RWPE2 (cell line): ENCODE results near the gene HMCES.

ENCODE experiments used
- ATAC-seq: fragments of 200-7000 bp; cut with Tn5 transposase; 3 replicates; pipeline ENCODE4 v1.9.1; 2021; ENCODE audit warnings: low read depth
- DNase-seq: peaks from one replicate; pipeline ENCODE4 v3.0.0-alpha.2; 2020; ENCODE audit warnings: low spot score
- H3K27ac ChIP-seq: fragments of 450-650 bp; 2 replicates; pipeline ENCODE4 v1.5.1; 2017; ENCODE audit warnings: mild to moderate bottlenecking; ENCODE audit not compliant: poor library complexity, severe bottlenecking
- H3K27me3 ChIP-seq: fragments of 250-450 bp; sonication (Bioruptor Pico); 2 replicates; pipeline ENCODE4 v1.5.1; 2021; ENCODE audit warnings: mild to moderate bottlenecking, moderate library complexity; ENCODE audit not compliant: insufficient read depth, poor library complexity, severe bottlenecking
- H3K36me3 ChIP-seq: fragments of 250-450 bp; sonication (Bioruptor Pico); 2 replicates; pipeline ENCODE4 v1.5.1; 2020; ENCODE audit warnings: low read depth, mild to moderate bottlenecking, moderate library complexity
- H3K4me1 ChIP-seq: fragments of 250-450 bp; sonication (Bioruptor Pico); 2 replicates; pipeline ENCODE4 v1.5.1; 2021; ENCODE audit warnings: mild to moderate bottlenecking, moderate library complexity; ENCODE audit not compliant: insufficient read depth, poor library complexity, severe bottlenecking
- H3K4me3 ChIP-seq: fragments of 250-450 bp; sonication (Bioruptor Pico); 2 replicates; pipeline ENCODE4 v1.5.1; 2021; ENCODE audit warnings: mild to moderate bottlenecking, moderate library complexity; ENCODE audit not compliant: severe bottlenecking
- H3K9me3 ChIP-seq: fragments of 250-450 bp; sonication (Bioruptor Pico); 2 replicates; pipeline ENCODE4 v1.5.1; 2021; ENCODE audit warnings: mild to moderate bottlenecking, moderate library complexity; ENCODE audit not compliant: severe bottlenecking
- TF ChIP-seq, protein P1 (sequence below): fragments of 450-650 bp; IDR thresholded peaks from one replicate; pipeline ENCODE4 v1.5.1; 2017; ENCODE audit warnings: mild to moderate bottlenecking, moderate library complexity; ENCODE audit not compliant: poor library complexity, severe bottlenecking

HMCES gene

DNA sequence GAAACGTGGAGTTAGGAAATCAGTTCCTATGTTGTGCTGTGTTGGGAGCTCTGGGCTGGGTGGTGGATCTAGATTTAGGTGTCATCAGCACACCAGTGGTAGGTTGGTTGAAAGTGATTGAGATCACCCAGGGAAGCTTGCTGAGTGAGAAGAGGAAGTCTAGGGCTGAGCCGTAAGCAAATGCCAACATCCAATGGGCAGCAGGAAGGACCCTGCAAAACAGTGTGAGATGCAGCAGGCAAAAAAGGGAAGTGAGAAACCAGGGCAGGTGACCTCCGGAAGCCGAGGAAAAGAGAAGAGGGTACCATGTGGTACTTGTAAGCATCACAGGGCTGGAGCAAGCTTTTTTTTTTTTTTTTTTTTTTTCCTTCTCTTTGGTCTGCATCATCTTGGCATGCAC lies 45.1 kb upstream of the HMCES start:
- ATAC-seq (no peak), DNase-seq (no peak)
- H3K4me1 ChIP-seq: peaks cover 19% of the 10 kb centered on the region
- TF ChIP-seq, protein P1, sequence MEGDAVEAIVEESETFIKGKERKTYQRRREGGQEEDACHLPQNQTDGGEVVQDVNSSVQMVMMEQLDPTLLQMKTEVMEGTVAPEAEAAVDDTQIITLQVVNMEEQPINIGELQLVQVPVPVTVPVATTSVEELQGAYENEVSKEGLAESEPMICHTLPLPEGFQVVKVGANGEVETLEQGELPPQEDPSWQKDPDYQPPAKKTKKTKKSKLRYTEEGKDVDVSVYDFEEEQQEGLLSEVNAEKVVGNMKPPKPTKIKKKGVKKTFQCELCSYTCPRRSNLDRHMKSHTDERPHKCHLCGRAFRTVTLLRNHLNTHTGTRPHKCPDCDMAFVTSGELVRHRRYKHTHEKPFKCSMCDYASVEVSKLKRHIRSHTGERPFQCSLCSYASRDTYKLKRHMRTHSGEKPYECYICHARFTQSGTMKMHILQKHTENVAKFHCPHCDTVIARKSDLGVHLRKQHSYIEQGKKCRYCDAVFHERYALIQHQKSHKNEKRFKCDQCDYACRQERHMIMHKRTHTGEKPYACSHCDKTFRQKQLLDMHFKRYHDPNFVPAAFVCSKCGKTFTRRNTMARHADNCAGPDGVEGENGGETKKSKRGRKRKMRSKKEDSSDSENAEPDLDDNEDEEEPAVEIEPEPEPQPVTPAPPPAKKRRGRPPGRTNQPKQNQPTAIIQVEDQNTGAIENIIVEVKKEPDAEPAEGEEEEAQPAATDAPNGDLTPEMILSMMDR: no peak
- no peak overlapping the region for H3K4me3 ChIP-seq
- H3K36me3 ChIP-seq: no peaks in the 10 kb centered on the region
- H3K27ac ChIP-seq: no peak overlapping the region
- no peaks in the 10 kb centered on the region for H3K27me3 ChIP-seq
- no peaks in the 10 kb centered on the region for H3K9me3 ChIP-seq

DNA sequence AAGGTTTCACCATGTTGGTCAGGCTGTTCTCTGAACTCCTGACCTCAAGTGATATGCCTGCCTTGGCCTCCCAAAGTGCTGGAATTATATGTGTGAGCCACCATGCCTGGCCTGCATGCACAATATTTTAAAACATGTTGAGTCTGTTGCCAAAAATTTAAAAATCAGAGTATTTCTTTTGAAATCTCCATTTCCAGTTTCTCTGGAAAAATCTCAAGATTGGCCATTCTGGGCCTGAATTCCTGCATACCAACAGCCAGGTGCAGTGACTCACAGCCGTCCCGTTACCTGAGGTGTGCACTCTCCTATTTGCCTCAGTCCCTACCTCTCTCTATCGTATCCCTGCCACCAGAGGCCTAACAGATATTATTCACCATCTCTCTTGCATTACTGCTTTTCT lies 44.2 kb upstream of the HMCES start:
- no peaks in the 10 kb centered on the region for H3K9me3 ChIP-seq
- no peak overlapping the region for H3K27ac ChIP-seq
- H3K27me3 ChIP-seq: no peaks in the 10 kb centered on the region
- peaks cover 17% of the 10 kb centered on the region for H3K4me1 ChIP-seq
- TF ChIP-seq, protein P1: no peak
- no peaks in the 10 kb centered on the region for H3K36me3 ChIP-seq
- ATAC-seq: peak; percentile 31; the same call in 1 of the 3 replicates
- no peak overlapping the region for H3K4me3 ChIP-seq
- DNase-seq: no peak

DNA sequence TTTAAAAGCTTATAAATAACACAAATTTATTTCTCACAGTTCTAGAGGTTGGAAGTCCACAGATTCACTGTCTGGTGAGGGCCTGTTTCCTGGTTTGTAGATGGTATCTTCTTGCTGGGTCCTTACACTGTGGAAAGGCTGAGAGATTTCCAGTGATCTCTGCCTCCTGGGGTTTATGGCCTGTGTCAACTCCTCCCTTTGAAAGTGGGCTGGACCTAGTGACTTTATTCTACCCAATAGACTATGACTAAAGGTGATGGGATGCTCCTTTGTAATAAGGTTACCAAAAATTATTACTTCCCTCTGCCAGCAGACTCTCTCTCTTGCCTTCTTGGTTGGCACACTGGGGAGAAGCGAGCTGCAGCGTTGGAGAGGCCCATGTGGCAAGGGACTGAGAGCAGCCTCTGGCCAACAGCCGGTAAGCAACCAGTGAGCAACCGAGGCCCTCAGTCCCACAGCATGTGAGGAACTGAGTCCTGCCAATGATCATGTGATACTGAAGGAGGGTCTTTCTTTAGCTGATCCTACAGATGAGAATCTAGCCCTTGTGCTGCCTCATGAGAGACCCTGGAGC lies 43.2 kb upstream of the HMCES start:
- H3K4me1 ChIP-seq: peaks cover 17% of the 10 kb centered on the region
- ATAC-seq (no peak), DNase-seq (no peak)
- TF ChIP-seq, protein P1: no peak
- H3K27me3 ChIP-seq: no peaks in the 10 kb centered on the region
- H3K9me3 ChIP-seq: no peaks in the 10 kb centered on the region
- H3K4me3 ChIP-seq: no peak overlapping the region
- no peaks in the 10 kb centered on the region for H3K36me3 ChIP-seq
- H3K27ac ChIP-seq: no peak overlapping the region

DNA sequence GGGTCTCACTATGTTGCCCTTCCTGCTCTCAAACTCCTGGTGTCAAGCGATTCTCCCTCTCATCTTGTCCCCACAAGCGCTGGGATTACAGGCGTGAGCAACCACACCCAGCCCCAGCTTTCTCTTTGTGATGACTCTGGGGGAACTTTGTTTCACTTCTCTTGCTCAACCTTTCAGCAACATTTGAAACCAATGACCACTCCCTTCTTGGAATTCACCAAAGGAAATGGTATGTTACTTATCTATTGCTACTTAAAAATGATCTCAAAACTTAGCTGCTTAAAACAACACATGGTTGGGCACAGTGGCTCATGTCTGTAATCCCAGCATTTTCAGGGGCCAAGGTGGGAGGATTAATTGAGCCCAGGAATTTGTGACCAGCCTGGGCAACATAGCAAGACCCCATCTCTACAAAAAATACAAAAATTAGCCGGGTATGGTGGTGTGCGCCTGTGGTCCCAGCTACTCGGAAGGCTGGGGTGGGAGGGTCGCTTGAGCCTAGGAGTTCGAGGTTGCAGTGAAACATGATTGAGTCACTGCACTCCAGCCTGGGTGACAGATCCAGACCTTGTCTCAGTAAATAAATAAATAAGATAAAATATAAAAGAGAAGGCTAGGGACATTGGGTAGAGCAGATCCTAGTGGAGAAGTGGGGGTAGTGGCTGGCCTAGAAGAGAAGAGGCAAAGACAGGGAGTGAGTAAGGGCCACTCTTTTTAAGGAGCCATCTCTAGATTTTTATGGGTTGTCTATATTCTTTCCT lies 39.5 kb upstream of the HMCES start:
- ATAC-seq (peak; percentile 59; the same call in 2 of the 3 replicates), DNase-seq (no peak)
- TF ChIP-seq, protein P1: no peak
- H3K4me3 ChIP-seq: no peak overlapping the region
- H3K9me3 ChIP-seq: no peaks in the 10 kb centered on the region
- peaks cover 15% of the 10 kb centered on the region for H3K4me1 ChIP-seq
- no peaks in the 10 kb centered on the region for H3K36me3 ChIP-seq
- H3K27ac ChIP-seq: peak overlapping the region; percentile 19
- H3K27me3 ChIP-seq: no peaks in the 10 kb centered on the region

DNA sequence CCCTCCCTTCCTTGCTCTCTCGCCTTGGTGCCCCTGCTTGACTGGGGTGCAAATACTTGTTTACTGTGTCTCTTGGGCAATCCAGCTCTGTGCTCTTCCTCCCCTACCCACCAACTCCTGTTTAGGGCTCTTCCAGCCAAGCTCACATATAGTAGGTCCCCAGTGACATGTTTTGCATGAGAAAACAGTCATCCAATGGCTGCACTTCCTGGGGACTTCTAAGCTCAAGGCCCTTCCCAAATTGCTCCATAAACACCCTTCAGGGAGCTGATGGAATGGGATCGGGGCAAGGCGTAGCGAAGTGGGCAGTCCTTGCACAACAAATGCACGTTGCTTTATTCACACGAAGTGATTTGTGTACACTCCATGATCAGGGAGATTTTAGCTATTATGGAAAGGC lies 38.7 kb upstream of the HMCES start:
- TF ChIP-seq, protein P1: no peak
- peaks cover 18% of the 10 kb centered on the region for H3K4me1 ChIP-seq
- H3K27ac ChIP-seq: peak overlapping the region; percentile 19

More for the DNA sequence above, 38.7 kb upstream of the HMCES start:
- Histone ChIP-seq H3K4me3 (no peak overlapping the region), H3K27me3 (no peaks in the 10 kb centered on the region), H3K36me3 (no peaks in the 10 kb centered on the region), H3K9me3 (no peaks in the 10 kb centered on the region)
- no peak for ATAC-seq
- DNase-seq: no peak
